ENCODE results near the gene POLE3. TPM values are rescaled to one million over a fixed set of nuclear protein-coding genes. Genes with fewer than 3 reads are reported as not detected.
A peak's percentile ranks its signal among the peaks of the same experiment; 100 is the strongest.

POLE3 gene
- total and polyA plus RNA-seq, 9 of the 15 experiments (the other 6 are each of a cell fraction or from before 2014, with no cell fraction given) = 52.6 to 179 (median 110) TPM

DNA sequence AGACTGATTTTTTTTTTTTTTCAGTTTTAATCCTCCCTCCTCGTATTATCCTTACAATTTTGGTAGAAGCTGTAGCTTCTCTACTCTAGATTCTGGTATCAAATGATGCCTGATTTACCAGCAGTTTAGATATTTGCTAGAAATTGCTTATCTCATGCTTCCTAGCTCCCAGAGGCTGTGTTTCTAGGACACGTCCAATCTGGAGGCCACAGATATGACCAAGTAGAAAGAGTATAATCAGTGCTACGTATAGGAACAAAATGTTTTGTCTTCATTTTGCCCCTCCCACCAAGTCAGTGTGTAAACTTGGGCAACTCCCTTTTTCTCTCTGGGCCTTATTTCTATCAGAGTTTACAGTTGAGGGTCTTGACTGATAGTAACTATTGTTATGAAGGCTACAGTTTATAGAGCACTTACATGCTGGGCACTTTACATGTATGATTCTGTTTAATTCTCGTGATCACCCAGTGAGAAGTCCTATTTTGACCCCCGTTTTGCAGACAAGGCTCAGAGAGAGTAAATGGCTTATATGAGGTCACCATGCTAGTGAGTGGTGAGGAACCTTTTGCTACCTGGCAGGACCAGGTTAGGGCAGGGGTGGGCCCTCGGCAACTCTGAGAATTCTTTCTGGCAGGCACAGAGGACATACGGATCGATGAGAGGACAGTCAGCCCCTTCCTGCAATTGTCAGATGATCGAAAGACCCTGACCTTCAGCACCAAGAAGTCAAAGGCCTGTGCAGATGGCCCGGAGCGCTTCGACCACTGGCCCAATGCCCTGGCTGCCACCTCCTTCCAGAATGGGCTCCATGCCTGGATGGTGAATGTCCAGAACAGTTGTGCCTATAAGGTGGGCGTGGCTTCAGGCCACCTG is 41.3 kb downstream of the POLE3 start:
- ChIA-PET CTCF (ENCODE audit: low intra/inter-chr PET ratio) (no interaction called here), POLR2A (interaction anchor here (0.6 to 1.2 kb wide), 5 partner anchors 17 to 801 kb away, joined by 3 to 6 read pairs (median 3); partner anchors contain the start of genes CDC26 and PRPF4)
- Histone ChIP-seq H3K27me3 (ENCODE audit: control insufficient read depth in 2 of 2, insufficient read depth in 2 of 2, low read length in 2 of 2) (no peaks in the 10 kb centered on the region), H3K9ac (ENCODE audit: insufficient read depth in 1 of 2, low read depth in 2 of 2, low read length in 2 of 2) (peak overlapping the region in 1 of 2 experiments; percentile 1; a peak in 1 of 4 replicates), H3K27ac (ENCODE audit: extremely low read depth, low read depth, low read length) (no peak overlapping the region), H3K36me3 (ENCODE audit: control insufficient read depth, insufficient read depth, low read length) (peaks cover 17% of the 10 kb centered on the region; the same call in 2 of the 3 replicates), H3K79me2 (ENCODE audit: control insufficient read depth, insufficient read depth, low read length) (no peaks in the 10 kb centered on the region), H2AFZ (ENCODE audit: low read depth, low read length) (no peak overlapping the region), H3K4me3 (no peak overlapping the region), H3K9me1 (ENCODE audit: control insufficient read depth, insufficient read depth, low read length) (no peaks in the 10 kb centered on the region), H3K9me3 (replicated peaks; ENCODE audit: control insufficient read depth, insufficient read depth, low read depth, low read length) (no peaks in the 10 kb centered on the region), H3K4me1 (replicated peaks in 1 of 2; ENCODE audit: control insufficient read depth in 2 of 2, insufficient read depth in 2 of 2, low read length in 2 of 2) (peaks cover 23 to 24% of the 10 kb centered on the region in 2 experiments), H4K20me1 (replicated peaks; ENCODE audit: control insufficient read depth, insufficient read depth, low read length) (peaks cover 12% of the 10 kb centered on the region; the same call in 1 of the 2 replicates), H3K4me2 (ENCODE audit: insufficient read depth, low read length) (peak overlapping the region; percentile 35; the same call in 1 of the 2 replicates)
- in situ Hi-C loops (cut with MboI) (no loop called here), intact Hi-C loops (cut with micrococcal nuclease) (no loop called here)
- BruUV-seq (replicated peaks) = no TSS peak
- WGBS (ENCODE audit: insufficient coverage, low coverage, missing lambda C conversion rate) = 25% methylated on average over 13 of the region's 13 CpGs
- DNase-seq (ENCODE audit: extremely low read depth in 1 of 4, low spot score in 3 of 4) (peak; percentile 57 to 91 (median 73)), ATAC-seq (peak; percentile 89), FAIRE-seq (peak; percentile 68)
- TF ChIP-seq MTA2 (IDR thresholded peaks at IDR 0.05; ENCODE audit: low read depth) (peak; percentile 94), EP300 (IDR thresholded peaks at IDR 0.05; ENCODE audit: low read length) (peak; percentile 95), SP1 (CRISPR knock-in tag; IDR thresholded peaks at IDR 0.05) (0 out of 2 replicates have a peak, but pooled peaks have one; percentile 32), ATF7 (IDR thresholded peaks at IDR 0.05) (peak; percentile 63), TBL1XR1 (IDR thresholded peaks at IDR 0.05; ENCODE audit: low read length in 2 of 2) (peak; percentile 90 to 99), NONO (IDR thresholded peaks at IDR 0.05; ENCODE audit: low read depth in 2 of 2, low read length in 1 of 2) (peak in 1 of 2 experiments; percentile 70; a peak in 1 of 4 replicates), BCL6 (CRISPR knock-in tag; IDR thresholded peaks at IDR 0.05) (peak; percentile 87; the same call in 1 of the 2 replicates), ZNF766 (CRISPR knock-in tag; conservative IDR thresholded peaks at IDR 0.05) (peak; percentile 91), NFE2 (IDR thresholded peaks at IDR 0.05; ENCODE audit: low read depth) (peak; percentile 74)
- TF ChIP-seq, protein P1, sequence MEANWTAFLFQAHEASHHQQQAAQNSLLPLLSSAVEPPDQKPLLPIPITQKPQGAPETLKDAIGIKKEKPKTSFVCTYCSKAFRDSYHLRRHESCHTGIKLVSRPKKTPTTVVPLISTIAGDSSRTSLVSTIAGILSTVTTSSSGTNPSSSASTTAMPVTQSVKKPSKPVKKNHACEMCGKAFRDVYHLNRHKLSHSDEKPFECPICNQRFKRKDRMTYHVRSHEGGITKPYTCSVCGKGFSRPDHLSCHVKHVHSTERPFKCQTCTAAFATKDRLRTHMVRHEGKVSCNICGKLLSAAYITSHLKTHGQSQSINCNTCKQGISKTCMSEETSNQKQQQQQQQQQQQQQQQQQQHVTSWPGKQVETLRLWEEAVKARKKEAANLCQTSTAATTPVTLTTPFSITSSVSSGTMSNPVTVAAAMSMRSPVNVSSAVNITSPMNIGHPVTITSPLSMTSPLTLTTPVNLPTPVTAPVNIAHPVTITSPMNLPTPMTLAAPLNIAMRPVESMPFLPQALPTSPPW (CRISPR knock-in tag; IDR thresholded peaks at IDR 0.05) = peak; percentile 45; the same call in 1 of the 2 replicates
- TF ChIP-seq, protein P2, sequence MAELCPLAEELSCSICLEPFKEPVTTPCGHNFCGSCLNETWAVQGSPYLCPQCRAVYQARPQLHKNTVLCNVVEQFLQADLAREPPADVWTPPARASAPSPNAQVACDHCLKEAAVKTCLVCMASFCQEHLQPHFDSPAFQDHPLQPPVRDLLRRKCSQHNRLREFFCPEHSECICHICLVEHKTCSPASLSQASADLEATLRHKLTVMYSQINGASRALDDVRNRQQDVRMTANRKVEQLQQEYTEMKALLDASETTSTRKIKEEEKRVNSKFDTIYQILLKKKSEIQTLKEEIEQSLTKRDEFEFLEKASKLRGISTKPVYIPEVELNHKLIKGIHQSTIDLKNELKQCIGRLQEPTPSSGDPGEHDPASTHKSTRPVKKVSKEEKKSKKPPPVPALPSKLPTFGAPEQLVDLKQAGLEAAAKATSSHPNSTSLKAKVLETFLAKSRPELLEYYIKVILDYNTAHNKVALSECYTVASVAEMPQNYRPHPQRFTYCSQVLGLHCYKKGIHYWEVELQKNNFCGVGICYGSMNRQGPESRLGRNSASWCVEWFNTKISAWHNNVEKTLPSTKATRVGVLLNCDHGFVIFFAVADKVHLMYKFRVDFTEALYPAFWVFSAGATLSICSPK (IDR thresholded peaks at IDR 0.05; ENCODE audit: borderline replicate concordance) = no peak
- TF ChIP-seq, protein P3, sequence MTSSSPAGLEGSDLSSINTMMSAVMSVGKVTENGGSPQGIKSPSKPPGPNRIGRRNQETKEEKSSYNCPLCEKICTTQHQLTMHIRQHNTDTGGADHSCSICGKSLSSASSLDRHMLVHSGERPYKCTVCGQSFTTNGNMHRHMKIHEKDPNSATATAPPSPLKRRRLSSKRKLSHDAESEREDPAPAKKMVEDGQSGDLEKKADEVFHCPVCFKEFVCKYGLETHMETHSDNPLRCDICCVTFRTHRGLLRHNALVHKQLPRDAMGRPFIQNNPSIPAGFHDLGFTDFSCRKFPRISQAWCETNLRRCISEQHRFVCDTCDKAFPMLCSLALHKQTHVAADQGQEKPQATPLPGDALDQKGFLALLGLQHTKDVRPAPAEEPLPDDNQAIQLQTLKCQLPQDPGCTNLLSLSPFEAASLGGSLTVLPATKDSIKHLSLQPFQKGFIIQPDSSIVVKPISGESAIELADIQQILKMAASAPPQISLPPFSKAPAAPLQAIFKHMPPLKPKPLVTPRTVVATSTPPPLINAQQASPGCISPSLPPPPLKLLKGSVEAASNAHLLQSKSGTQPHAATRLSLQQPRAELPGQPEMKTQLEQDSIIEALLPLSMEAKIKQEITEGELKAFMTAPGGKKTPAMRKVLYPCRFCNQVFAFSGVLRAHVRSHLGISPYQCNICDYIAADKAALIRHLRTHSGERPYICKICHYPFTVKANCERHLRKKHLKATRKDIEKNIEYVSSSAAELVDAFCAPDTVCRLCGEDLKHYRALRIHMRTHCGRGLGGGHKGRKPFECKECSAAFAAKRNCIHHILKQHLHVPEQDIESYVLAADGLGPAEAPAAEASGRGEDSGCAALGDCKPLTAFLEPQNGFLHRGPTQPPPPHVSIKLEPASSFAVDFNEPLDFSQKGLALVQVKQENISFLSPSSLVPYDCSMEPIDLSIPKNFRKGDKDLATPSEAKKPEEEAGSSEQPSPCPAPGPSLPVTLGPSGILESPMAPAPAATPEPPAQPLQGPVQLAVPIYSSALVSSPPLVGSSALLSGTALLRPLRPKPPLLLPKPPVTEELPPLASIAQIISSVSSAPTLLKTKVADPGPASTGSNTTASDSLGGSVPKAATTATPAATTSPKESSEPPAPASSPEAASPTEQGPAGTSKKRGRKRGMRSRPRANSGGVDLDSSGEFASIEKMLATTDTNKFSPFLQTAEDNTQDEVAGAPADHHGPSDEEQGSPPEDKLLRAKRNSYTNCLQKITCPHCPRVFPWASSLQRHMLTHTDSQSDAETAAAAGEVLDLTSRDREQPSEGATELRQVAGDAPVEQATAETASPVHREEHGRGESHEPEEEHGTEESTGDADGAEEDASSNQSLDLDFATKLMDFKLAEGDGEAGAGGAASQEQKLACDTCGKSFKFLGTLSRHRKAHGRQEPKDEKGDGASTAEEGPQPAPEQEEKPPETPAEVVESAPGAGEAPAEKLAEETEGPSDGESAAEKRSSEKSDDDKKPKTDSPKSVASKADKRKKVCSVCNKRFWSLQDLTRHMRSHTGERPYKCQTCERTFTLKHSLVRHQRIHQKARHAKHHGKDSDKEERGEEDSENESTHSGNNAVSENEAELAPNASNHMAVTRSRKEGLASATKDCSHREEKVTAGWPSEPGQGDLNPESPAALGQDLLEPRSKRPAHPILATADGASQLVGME (CRISPR knock-in tag; IDR thresholded peaks at IDR 0.05) = no peak
